ENCODE results near the gene CD180. TPM values are rescaled to one million over a fixed set of nuclear protein-coding genes. Genes with fewer than 3 reads are reported as not detected.

Gene CD180
- total RNA-seq, 1 donor: not detected

DNA sequence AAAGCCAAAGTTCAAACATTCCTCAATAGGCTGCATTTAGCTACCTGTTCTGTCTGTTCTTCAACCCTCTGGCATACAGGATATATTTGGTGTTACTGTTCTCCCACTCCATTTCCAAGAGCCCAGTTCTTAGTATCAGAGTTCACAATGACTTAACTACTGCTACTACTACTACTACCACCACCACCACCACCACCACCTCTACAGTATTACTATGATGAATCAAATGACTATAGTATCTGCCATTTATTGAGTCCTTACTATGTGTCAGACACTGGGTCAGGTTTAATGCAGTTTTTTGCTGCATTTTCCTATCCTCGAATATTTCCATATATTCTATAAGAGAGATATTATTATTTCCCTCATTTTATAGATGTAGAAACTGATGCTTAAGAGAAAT, 937 bp upstream of the CD180 start:
- no peak for DNase-seq (ENCODE audit: low read depth)
- TF ChIP-seq, protein P1, sequence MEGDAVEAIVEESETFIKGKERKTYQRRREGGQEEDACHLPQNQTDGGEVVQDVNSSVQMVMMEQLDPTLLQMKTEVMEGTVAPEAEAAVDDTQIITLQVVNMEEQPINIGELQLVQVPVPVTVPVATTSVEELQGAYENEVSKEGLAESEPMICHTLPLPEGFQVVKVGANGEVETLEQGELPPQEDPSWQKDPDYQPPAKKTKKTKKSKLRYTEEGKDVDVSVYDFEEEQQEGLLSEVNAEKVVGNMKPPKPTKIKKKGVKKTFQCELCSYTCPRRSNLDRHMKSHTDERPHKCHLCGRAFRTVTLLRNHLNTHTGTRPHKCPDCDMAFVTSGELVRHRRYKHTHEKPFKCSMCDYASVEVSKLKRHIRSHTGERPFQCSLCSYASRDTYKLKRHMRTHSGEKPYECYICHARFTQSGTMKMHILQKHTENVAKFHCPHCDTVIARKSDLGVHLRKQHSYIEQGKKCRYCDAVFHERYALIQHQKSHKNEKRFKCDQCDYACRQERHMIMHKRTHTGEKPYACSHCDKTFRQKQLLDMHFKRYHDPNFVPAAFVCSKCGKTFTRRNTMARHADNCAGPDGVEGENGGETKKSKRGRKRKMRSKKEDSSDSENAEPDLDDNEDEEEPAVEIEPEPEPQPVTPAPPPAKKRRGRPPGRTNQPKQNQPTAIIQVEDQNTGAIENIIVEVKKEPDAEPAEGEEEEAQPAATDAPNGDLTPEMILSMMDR (IDR thresholded peaks at IDR 0.05; ENCODE audit: insufficient read depth, low read depth, low read length): no peak
- no peak overlapping the region for H3K4me3 ChIP-seq (ENCODE audit: low read depth, low read length)

DNA sequence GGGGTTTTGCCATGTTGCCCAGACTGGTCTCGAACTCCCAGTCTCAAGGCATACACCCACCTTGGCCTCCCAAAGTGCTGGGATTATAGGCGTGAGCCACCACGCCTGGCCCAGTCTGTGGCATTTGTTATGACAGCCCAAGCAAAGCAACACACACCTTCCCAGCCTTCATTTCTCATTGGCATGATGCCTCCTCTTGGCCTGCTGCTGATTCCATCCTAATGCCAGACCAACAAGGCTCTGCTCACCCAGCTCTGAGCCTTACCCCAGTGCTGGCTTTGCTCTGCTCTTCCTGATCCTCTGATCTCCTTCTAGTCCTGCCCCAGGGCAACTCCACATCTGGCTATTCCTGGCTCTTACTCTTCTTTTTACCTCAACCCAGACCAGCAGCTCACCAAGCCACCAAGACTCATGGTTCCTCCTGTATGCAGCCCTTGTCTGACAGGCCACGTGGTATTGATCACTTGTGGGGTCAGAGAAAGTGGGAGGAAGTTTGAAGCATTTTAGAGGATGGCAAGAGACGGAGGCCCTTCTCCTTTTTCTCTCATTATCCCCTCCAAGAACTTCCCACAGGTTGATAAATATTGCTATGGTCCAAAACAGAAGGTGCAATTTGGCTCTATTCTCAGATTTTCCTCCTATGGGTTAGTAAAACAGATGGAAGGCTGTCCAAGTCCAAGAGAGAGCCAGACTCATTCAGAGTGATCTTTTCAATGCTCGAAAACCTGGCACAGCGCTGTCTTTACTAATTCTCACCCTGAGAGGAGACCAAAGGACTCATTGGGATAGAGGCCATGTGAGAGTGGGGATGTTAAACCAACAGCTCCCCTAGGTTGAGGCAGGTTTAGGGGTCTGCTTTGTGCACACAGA, 958 bp downstream of the CD180 start:
- DNase-seq (ENCODE audit: low read depth): no peak
- TF ChIP-seq, protein P1 (IDR thresholded peaks at IDR 0.05; ENCODE audit: insufficient read depth, low read depth, low read length): no peak
- H3K4me3 ChIP-seq (ENCODE audit: low read depth, low read length): no peak overlapping the region

DNA sequence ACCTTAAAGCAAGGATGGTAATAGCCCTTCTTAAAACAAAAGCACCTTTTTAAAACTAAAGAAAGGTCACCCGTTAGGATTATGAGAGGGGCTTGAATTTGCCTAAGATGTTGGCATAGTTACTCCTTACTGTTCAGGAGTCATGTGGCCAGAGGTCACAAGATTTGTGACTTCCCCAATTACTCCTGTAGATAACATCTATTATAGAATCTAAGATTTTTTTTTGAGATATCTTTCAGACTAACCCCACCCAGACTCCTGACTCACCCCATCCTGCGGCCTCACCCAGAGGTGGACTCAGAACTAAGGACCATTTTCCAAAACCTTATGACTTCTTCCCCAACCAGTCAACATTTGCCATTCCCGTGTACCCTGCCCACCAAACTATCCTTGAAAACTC, 2.4 kb downstream of the CD180 start:
- TF ChIP-seq, protein P1 (IDR thresholded peaks at IDR 0.05; ENCODE audit: insufficient read depth, low read depth, low read length): no peak

DNA sequence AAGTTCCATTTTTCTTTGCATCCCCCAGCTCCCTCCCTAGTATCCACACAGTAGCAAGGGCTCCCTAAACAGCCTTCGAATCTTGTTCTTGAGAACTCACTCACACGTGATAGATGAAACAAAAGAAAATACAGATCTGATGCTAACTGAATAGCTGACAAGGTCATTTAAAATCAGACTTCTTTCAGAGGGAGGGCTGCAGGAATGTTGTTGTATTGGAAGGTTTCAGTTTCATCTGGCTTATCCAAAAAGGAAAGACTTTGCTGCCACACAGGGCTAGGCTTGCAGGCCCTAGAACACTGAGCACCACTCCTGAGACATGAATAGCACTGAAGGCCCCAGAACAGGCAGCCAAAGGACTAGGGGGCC, 3.2 kb downstream of the CD180 start:
- no peak overlapping the region for H3K4me3 ChIP-seq (ENCODE audit: low read depth, low read length)
- TF ChIP-seq, protein P1 (IDR thresholded peaks at IDR 0.05; ENCODE audit: insufficient read depth, low read depth, low read length): no peak
- no peak for DNase-seq (ENCODE audit: low read depth)

More for the DNA sequence above, 2.4 kb downstream of the CD180 start:
- no peak overlapping the region for H3K4me3 ChIP-seq (ENCODE audit: low read depth, low read length)
- no peak for DNase-seq (ENCODE audit: low read depth)

DNA sequence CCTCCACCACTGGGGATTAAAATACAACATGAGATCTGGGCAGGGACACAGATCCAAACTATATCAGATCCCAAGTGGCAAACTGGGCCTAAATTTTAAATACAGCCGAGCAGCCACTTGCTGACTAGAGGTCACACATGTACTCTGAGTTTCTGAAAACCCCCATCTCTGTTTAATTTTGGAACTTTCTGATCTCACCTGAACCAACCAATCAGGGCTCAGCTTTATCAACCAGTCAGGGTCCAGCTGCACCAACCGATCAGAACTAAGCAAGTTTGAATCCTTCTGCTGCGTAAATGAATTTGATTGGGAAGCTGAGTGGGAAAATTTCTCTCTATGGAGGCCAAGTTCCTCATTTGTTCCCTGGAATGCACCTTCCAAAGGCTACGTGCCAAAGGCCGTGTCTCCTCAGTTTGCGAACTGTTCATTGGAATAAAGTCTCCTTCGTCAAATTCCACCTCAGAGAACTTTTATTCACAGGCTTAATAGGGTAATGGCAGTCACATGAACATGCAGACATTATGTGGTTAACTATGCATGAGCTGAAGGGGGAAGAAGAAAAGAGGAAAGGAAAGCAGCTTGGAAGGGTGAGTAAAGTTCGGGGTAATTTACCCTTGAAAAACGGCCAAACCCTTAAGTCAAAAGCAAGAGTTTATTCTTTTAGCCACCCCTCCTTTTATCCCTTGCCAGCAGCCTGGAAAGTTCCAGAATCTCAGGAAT, 3.7 kb downstream of the CD180 start:
- TF ChIP-seq, protein P1 (IDR thresholded peaks at IDR 0.05; ENCODE audit: insufficient read depth, low read depth, low read length): no peak
- no peak for DNase-seq (ENCODE audit: low read depth)
- H3K4me3 ChIP-seq (ENCODE audit: low read depth, low read length): no peak overlapping the region

DNA sequence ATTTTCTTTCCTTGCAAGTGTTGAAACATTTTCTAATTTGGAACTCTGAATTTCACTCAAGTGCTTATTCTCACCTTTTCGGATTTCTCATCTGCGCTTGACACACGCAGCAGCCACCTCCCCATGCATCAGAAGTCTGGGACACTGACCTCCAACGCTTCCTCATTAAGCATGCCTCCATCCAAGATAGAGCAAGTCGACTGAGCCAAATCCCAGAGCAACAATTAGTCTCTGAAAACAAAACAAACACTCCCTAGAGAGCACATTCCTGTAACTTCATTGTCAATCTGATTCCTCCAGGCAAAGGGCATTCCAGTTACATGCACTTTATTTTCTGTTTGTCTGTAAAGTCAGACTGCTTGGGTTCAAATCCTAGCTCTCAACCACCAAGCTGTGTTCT, 5.7 kb downstream of the CD180 start:
- DNase-seq (ENCODE audit: low read depth): no peak
- TF ChIP-seq, protein P1 (IDR thresholded peaks at IDR 0.05; ENCODE audit: insufficient read depth, low read depth, low read length): no peak
- no peak overlapping the region for H3K4me3 ChIP-seq (ENCODE audit: low read depth, low read length)
